Activated T-cell treated with anti-CD3 and anti-CD28 coated beads, Interleukin-2, amount 50 U/mL, for 48 hours (primary cell): ENCODE measurements around the gene PRKCG.
"Not testable (repeated sequence)": the region's sequence is repeated elsewhere in the genome, so short reads cannot be mapped to it uniquely, and the experiment has no call there.

Source experiments
- DNase-seq, 2 experiments: peaks; one replicate each; pipeline ENCODE4 v3.0.0-alpha.2; 2020

The PRKCG gene

GRCh38 chr19:53945998-53946397 lies 64.0 kb downstream of the PRKCG start:
- DNase-seq: no peak

- no peak for DNase-seq
Observed at GRCh38 chr19:53947624-53948023, 65.6 kb downstream of the PRKCG start.

DNA sequence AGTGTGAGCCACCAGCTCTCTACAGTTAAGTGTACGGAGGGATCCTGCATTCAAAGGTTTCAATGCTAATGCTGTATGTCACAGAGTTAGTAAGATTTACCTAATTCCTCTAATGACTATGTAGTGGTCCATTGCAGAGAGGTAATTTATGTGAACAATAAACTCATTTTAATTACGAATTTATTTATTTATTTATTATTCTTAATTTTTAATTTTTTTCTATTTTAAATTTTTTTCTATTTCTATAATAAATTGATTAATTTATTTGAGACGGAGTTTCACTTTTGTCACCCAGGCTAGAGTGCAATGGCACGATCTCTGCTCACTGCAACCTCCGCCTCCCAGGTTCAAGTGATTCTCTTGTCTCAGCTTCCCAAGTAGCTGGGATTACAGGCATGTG lies 66.6 kb downstream of the PRKCG start:
- not testable (repeated sequence) for DNase-seq

DNA sequence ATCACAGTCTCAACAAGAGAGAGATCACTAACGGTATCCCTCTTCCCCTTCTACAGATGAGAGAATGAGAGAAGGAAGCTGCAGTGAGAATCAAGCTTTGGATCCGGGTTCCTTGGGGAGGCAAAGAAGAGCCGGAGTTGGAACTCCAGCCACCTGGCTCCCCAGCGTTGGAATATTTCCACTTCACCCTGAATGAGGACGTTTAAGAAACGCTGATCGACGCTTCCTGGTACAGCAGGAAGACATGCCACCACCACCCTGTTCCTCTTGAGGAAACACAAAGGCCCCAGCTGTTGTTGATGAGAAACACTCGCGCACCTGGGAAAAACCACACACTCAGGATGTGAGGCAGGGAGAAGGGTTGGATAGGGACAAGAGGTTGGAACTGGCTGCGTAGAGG lies 69.4 kb downstream of the PRKCG start:
- no peak for DNase-seq

- no peak for DNase-seq
Observed at GRCh38 chr19:53951947-53952346, 70.0 kb downstream of the PRKCG start.

DNA sequence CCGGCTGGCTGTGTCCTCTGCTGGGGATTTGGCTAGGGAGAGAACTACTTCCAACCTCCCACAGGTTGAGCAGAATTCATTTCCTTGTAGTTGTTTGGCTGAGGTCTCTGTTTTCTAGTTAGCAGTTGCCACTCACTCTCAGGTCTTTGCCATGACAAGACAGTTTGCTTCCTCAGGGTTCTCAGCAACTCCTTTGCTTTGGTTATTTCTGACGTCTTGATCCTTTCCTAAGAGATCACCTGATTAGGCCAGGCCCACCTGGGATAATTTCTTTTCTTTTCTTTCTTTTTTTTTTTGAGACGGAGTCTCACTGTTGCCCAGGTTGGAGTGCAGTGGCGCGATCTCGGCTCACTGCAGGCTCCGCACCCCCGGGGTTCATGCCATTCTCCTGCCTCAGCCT lies 71.4 kb downstream of the PRKCG start:
- no peak for DNase-seq
